Trophoblast cell (in vitro differentiated cells and primary cell): ENCODE data around the gene CSF1.

ENCODE experiments used
- DNase-seq, 2 donors: peaks; one replicate each; pipeline ENCODE4 v3.0.0-alpha.2; 2016
- H2AFZ ChIP-seq: 2 replicates; pipeline ENCODE4 v1.6.1; 2013; ENCODE audit warnings: low read length, moderate library complexity, mild to moderate bottlenecking; ENCODE audit not compliant: insufficient read depth, poor library complexity
- H2AK5ac ChIP-seq: 2 replicates; pipeline ENCODE4 v1.6.1; 2013; ENCODE audit warnings: mild to moderate bottlenecking, low read length
- H2BK120ac ChIP-seq: 2 replicates; pipeline ENCODE4 v1.6.1; 2013; ENCODE audit warnings: low read length, mild to moderate bottlenecking, moderate library complexity; ENCODE audit not compliant: insufficient read depth, poor library complexity
- H2BK12ac ChIP-seq: 2 replicates; pipeline ENCODE4 v1.6.1; 2013; ENCODE audit warnings: mild to moderate bottlenecking, low read length, moderate library complexity
- H2BK5ac ChIP-seq: 2 replicates; pipeline ENCODE4 v1.6.1; 2013; ENCODE audit warnings: low read length, low read depth, moderate library complexity, mild to moderate bottlenecking; ENCODE audit not compliant: poor library complexity
- H3K14ac ChIP-seq: 2 replicates; pipeline ENCODE4 v1.6.1; 2013; ENCODE audit warnings: mild to moderate bottlenecking, low read length
- H3K18ac ChIP-seq: 2 replicates; pipeline ENCODE4 v1.6.1; 2013; ENCODE audit warnings: mild to moderate bottlenecking, low read length
- H3K23ac ChIP-seq: 2 replicates; pipeline ENCODE4 v1.6.1; 2013; ENCODE audit warnings: low read length
- H3K27ac ChIP-seq: 2 replicates; pipeline ENCODE4 v1.5.1; 2013; ENCODE audit warnings: low read depth, mild to moderate bottlenecking, inconsistent platforms, low read length, moderate library complexity
- H3K27me3 ChIP-seq: 2 replicates; pipeline ENCODE4 v1.6.1; 2013; ENCODE audit warnings: inconsistent platforms, mild to moderate bottlenecking, low read length, moderate library complexity; ENCODE audit not compliant: insufficient read depth
- H3K36me3 ChIP-seq, 2 experiments: 1 replicate in 1 of 2; 2 replicates in 1 of 2; pipeline ENCODE4 v1.6.1; 2013; ENCODE audit warnings: low read length in 2 of 2, mild to moderate bottlenecking in 2 of 2, moderate library complexity in 1 of 2; ENCODE audit not compliant: insufficient read depth in 2 of 2, control insufficient read depth in 1 of 2
- H3K4ac ChIP-seq: 2 replicates; pipeline ENCODE4 v1.6.1; 2013; ENCODE audit warnings: low read depth, mild to moderate bottlenecking, low read length, moderate library complexity
- H3K4me1 ChIP-seq, 2 experiments: 1 replicate in 1 of 2; 2 replicates in 1 of 2; pipeline ENCODE4 v1.6.1; 2013; ENCODE audit warnings: low read length in 2 of 2, mild to moderate bottlenecking in 2 of 2, moderate library complexity in 1 of 2; ENCODE audit not compliant: insufficient read depth in 2 of 2, control insufficient read depth in 1 of 2
- H3K4me2 ChIP-seq: 2 replicates; pipeline ENCODE4 v1.6.1; 2013; ENCODE audit warnings: inconsistent platforms, mild to moderate bottlenecking, low read length, moderate library complexity
- H3K4me3 ChIP-seq: 2 replicates; pipeline ENCODE4 v1.5.1; 2013; ENCODE audit warnings: mild to moderate bottlenecking, low read depth, low read length, inconsistent platforms
- H3K79me1 ChIP-seq: one replicate; pipeline ENCODE4 v1.6.1; 2013; ENCODE audit warnings: low read length
- H3K79me2 ChIP-seq: 2 replicates; pipeline ENCODE4 v1.6.1; 2013; ENCODE audit warnings: low read length, mild to moderate bottlenecking; ENCODE audit not compliant: control insufficient read depth, insufficient read depth, poor library complexity
- H3K9ac ChIP-seq: 2 replicates; pipeline ENCODE4 v1.6.1; 2013; ENCODE audit warnings: mild to moderate bottlenecking, low read length
- H3K9me3 ChIP-seq: 2 replicates; pipeline ENCODE4 v1.6.1; 2013; ENCODE audit warnings: low read depth, mild to moderate bottlenecking, control low read depth, inconsistent platforms, low read length; ENCODE audit not compliant: insufficient read depth
- H4K12ac ChIP-seq: 2 replicates; pipeline ENCODE4 v1.6.1; 2013; ENCODE audit warnings: low read depth, mild to moderate bottlenecking, low read length, moderate library complexity
- H4K8ac ChIP-seq: 2 replicates; pipeline ENCODE4 v1.6.1; 2013; ENCODE audit warnings: low read depth, mild to moderate bottlenecking, low read length, moderate library complexity
- H4K91ac ChIP-seq: one replicate; pipeline ENCODE4 v1.6.1; 2013; ENCODE audit warnings: low read depth, mild to moderate bottlenecking, low read length, moderate library complexity
- WGBS: extraction: QIAGEN DNeasy Blood & Tissue Kit; methylation state at CpG from one replicate; pipeline ENCODE4 v1.1.7; 2013; ENCODE audit warnings: missing lambda C conversion rate; ENCODE audit not compliant: insufficient read length, insufficient coverage; ENCODE audit errors: extremely low coverage; 5-methylcytosine and 5-hydroxymethylcytosine counted together

CSF1 gene

GRCh38 chr1:109969907-109970306 is 59.3 kb downstream of the CSF1 start:
- no CpG with 5 or more reads among the region's 3 CpGs for WGBS
- no peaks in the 10 kb centered on the region for H3K4me1 ChIP-seq
- H4K12ac ChIP-seq = no peak overlapping the region
- no peaks in the 10 kb centered on the region for H3K27me3 ChIP-seq
- H3K14ac ChIP-seq = no peak overlapping the region
- no peak overlapping the region for H2BK12ac ChIP-seq
- no peak overlapping the region for H3K9ac ChIP-seq
- no peak for DNase-seq
- H3K36me3 ChIP-seq = no peaks in the 10 kb centered on the region
- H2BK5ac ChIP-seq = no peak overlapping the region
- H4K8ac ChIP-seq = no peak overlapping the region
- no peak overlapping the region for H3K4me2 ChIP-seq
- H3K27ac ChIP-seq = no peak overlapping the region
- H2AFZ ChIP-seq = no peak overlapping the region
- H3K79me1 ChIP-seq = no peaks in the 10 kb centered on the region
- no peak overlapping the region for H3K4me3 ChIP-seq
- H3K4ac ChIP-seq = no peak overlapping the region
- H2BK120ac ChIP-seq = no peak overlapping the region
- no peak overlapping the region for H2AK5ac ChIP-seq
- no peaks in the 10 kb centered on the region for H3K79me2 ChIP-seq
- no peak overlapping the region for H3K23ac ChIP-seq
- H3K9me3 ChIP-seq = no peaks in the 10 kb centered on the region
- no peak overlapping the region for H4K91ac ChIP-seq
- H3K18ac ChIP-seq = no peak overlapping the region

GRCh38 chr1:109971559-109971958 is 60.9 kb downstream of the CSF1 start:
- H3K79me2 ChIP-seq = no peaks in the 10 kb centered on the region
- H3K36me3 ChIP-seq = no peaks in the 10 kb centered on the region
- no peak for DNase-seq
- H3K18ac ChIP-seq = no peak overlapping the region
- H3K79me1 ChIP-seq = peaks cover 3% of the 10 kb centered on the region
- no peak overlapping the region for H3K4me3 ChIP-seq
- H3K27ac ChIP-seq = no peak overlapping the region
- no peaks in the 10 kb centered on the region for H3K9me3 ChIP-seq
- H4K8ac ChIP-seq = no peak overlapping the region
- no peak overlapping the region for H3K23ac ChIP-seq
- no peak overlapping the region for H4K91ac ChIP-seq
- H3K27me3 ChIP-seq = no peaks in the 10 kb centered on the region
- H3K4me2 ChIP-seq = no peak overlapping the region
- H2AK5ac ChIP-seq = no peak overlapping the region
- H3K4me1 ChIP-seq = peaks cover 5% of the 10 kb centered on the region in 2 experiments
- H3K9ac ChIP-seq = no peak overlapping the region
- no CpG with 5 or more reads among the region's 1 CpG for WGBS
- H2AFZ ChIP-seq = no peak overlapping the region
- no peak overlapping the region for H4K12ac ChIP-seq
- H3K14ac ChIP-seq = no peak overlapping the region
- H2BK120ac ChIP-seq = no peak overlapping the region
- no peak overlapping the region for H2BK5ac ChIP-seq
- H3K4ac ChIP-seq = no peak overlapping the region
- H2BK12ac ChIP-seq = no peak overlapping the region

- no peak overlapping the region for H2BK5ac ChIP-seq
- no peak overlapping the region for H3K14ac ChIP-seq
- H2AFZ ChIP-seq = no peak overlapping the region
- no peak overlapping the region for H3K18ac ChIP-seq
- no CpG with 5 or more reads among the region's 3 CpGs for WGBS
- H2AK5ac ChIP-seq = no peak overlapping the region
- no peak overlapping the region for H2BK120ac ChIP-seq
- no peak overlapping the region for H4K8ac ChIP-seq
- H3K23ac ChIP-seq = no peak overlapping the region
- H3K36me3 ChIP-seq = no peaks in the 10 kb centered on the region
- no peak for DNase-seq
- peaks cover 15% of the 10 kb centered on the region for H3K79me1 ChIP-seq
- no peak overlapping the region for H3K4ac ChIP-seq
- no peaks in the 10 kb centered on the region for H3K9me3 ChIP-seq
- H4K12ac ChIP-seq = no peak overlapping the region
- H4K91ac ChIP-seq = no peak overlapping the region
- no peak overlapping the region for H3K4me2 ChIP-seq
- no peak overlapping the region for H2BK12ac ChIP-seq
- no peak overlapping the region for H3K9ac ChIP-seq
- no peaks in the 10 kb centered on the region for H3K27me3 ChIP-seq
- H3K4me3 ChIP-seq = no peak overlapping the region
- H3K79me2 ChIP-seq = no peaks in the 10 kb centered on the region
- no peak overlapping the region for H3K27ac ChIP-seq
- peaks cover 11 to 19% of the 10 kb centered on the region in 2 experiments for H3K4me1 ChIP-seq
Observed at GRCh38 chr1:109974191-109974590, 63.5 kb downstream of the CSF1 start.

GRCh38 chr1:109975718-109976117 is 65.1 kb downstream of the CSF1 start:
- Histone ChIP-seq H2AFZ (no peak overlapping the region), H4K12ac (no peak overlapping the region), H3K36me3 (no peaks in the 10 kb centered on the region), H3K27me3 (no peaks in the 10 kb centered on the region), H3K4ac (no peak overlapping the region), H3K4me2 (no peak overlapping the region), H3K79me2 (no peaks in the 10 kb centered on the region), H3K4me3 (no peak overlapping the region), H3K4me1 (peaks cover 20 to 31% of the 10 kb centered on the region in 2 experiments), H3K23ac (no peak overlapping the region), H4K8ac (no peak overlapping the region), H3K18ac (peak overlapping the region; percentile 8), H3K27ac (peak overlapping the region; percentile 2), H2BK12ac (peak overlapping the region; percentile 86), H3K9me3 (no peaks in the 10 kb centered on the region), H3K79me1 (peaks cover 20% of the 10 kb centered on the region), H2AK5ac (peak overlapping the region; percentile 92), H3K14ac (no peak overlapping the region), H3K9ac (no peak overlapping the region), H2BK120ac (peak overlapping the region; percentile 48), H2BK5ac (peak overlapping the region; percentile 43), H4K91ac (peak overlapping the region; percentile 84)
- no peak for DNase-seq
- WGBS = no CpG with 5 or more reads among the region's 3 CpGs
